Activated CD4-positive, alpha-beta T cell treated with anti-CD3 and anti-CD28 coated beads for 4 hours (primary cell): ENCODE data around the gene DLK1.

Experiments
- DNase-seq, 2 donors: peaks; one replicate each; pipeline ENCODE4 v3.0.0-alpha.2; 2020

DLK1 gene

DNA sequence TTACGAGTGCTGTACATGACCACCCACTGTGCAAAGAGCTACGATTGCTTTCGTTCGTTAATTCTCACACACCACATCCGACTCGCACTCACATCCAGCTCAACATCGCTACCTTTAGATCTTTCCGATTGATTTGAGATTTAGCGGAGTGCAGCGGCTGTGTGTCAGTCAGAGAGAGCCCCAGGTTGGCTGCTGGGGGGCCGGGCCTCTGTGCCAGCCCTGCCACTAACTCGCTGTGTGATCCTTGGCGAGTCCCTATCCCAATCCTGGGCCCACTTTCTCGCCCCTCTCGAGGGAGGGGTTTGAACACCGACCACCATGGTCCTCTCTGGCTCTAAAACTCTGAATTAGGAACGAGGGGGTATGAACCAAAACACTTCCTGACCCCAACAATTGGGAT is 8.6 kb downstream of the DLK1 start:
- no peak for DNase-seq

- DNase-seq, result no peak
Measured at GRCh38 chr14:100736269-100737180, 9.8 kb downstream of the DLK1 start.

- DNase-seq, result no peak
Measured at GRCh38 chr14:100737526-100737925, 10.8 kb downstream of the DLK1 start.

- no peak for DNase-seq
Measured at GRCh38 chr14:100738269-100738691, 11.6 kb downstream of the DLK1 start.

GRCh38 chr14:100738704-100739131 is 12.0 kb downstream of the DLK1 start:
- DNase-seq, result no peak

DNA sequence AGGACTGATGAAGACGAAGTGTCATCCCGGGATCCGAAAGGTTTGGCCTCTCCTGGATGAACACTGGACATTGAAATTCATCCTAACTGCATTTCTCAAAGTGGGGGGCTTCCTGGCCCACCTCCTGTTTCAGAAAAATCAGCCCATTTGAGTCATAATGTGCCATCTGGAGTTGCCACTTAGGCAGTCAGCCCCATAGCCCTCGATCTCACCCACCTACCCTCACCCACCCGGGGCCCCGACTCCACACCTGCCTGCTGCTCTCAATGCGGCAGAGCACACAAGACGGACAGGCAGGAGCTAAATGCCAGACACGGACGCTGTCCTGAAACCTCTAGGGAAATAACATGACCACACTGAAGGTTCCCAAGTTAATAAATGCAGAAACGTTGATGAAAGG is 12.6 kb downstream of the DLK1 start:
- DNase-seq, result no peak

- no peak for DNase-seq
Measured at GRCh38 chr14:100740196-100740825, 13.6 kb downstream of the DLK1 start.

- DNase-seq, result no peak
Measured at GRCh38 chr14:100740929-100741328, 14.2 kb downstream of the DLK1 start.

GRCh38 chr14:100741966-100742365 is 15.3 kb downstream of the DLK1 start:
- DNase-seq, result no peak

- no peak for DNase-seq
Measured at GRCh38 chr14:100746326-100746725, 19.6 kb downstream of the DLK1 start.

GRCh38 chr14:100747021-100747586 is 20.4 kb downstream of the DLK1 start:
- no peak for DNase-seq

DNA sequence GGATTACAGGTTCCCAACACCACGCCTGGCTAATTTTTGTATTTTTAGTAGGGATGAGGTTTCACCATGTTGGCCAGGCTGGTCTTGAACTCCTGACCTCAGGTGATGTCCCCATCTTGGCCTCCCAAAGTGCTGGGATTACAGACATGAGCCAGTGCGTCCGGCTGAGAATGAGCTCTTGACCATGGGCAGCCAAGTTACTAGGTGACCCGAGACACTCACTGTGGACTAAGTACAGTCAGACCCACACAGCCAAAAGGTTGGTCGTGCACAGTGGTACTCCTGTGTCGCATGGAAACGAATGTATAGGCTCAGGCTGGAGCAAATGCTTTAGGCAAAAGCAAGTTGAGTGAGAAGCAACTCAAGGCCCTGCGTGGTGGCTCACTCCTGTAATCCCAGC is 21.0 kb downstream of the DLK1 start:
- no peak for DNase-seq

GRCh38 chr14:100748403-100748802 is 21.7 kb downstream of the DLK1 start:
- DNase-seq, result no peak

GRCh38 chr14:100748944-100749343 is 22.3 kb downstream of the DLK1 start:
- DNase-seq, result no peak

- no peak for DNase-seq
Measured at GRCh38 chr14:100749967-100750597, 23.4 kb downstream of the DLK1 start.

- no peak for DNase-seq
Measured at GRCh38 chr14:100750762-100751699, 24.3 kb downstream of the DLK1 start.

GRCh38 chr14:100754020-100754419 is 27.3 kb downstream of the DLK1 start:
- DNase-seq, result no peak

GRCh38 chr14:100755649-100756048 is 29.0 kb downstream of the DLK1 start:
- DNase-seq, result no peak

- no peak for DNase-seq
Measured at GRCh38 chr14:100761481-100761880, 34.8 kb downstream of the DLK1 start.

DNA sequence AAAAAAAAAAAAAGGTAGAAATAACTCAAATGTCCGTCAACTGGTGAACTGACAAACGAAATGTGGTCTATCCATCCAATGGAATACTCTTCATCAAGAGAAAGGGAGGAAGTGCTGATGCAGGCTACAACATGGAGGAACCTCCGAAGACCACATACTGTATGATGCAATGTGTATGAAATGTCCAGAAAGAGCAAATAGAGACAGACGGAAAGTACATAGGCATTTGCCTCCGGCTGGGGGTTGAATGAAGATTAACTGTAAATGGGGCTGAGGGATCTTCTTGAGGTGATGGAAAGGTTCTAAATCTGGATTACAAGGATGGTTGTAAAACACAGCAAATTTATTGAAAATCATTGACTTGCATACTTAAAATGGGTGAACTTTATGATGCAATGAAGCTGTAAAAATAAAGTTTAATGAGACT is 35.4 kb downstream of the DLK1 start:
- no peak for DNase-seq

GRCh38 chr14:100762901-100763300 is 36.2 kb downstream of the DLK1 start:
- DNase-seq, result no peak

- no peak for DNase-seq
Measured at GRCh38 chr14:100764471-100765115, 37.9 kb downstream of the DLK1 start.
